NCI-H510A treated with DMSO at 0.1 percent for 48 hours (cell line): Measurements from ENCODE around the gene TBX3.
"Not testable (repeated sequence)": the region's sequence is repeated elsewhere in the genome, so short reads cannot be mapped to it uniquely, and the experiment has no call there.

ENCODE experiments used
- DNase-seq: peaks from one replicate; lab custom pipeline; 2025; lab: John Stamatoyannopoulos, UW

The TBX3 gene

GRCh38 chr12:114684098-114684869, at the start of gene TBX3:
TSS of gene TBX3 (minus strand) at chr12:114684175. CDS start at chr12:114683200, 975 bp downstream.
- DNase-seq: peak; percentile 99

DNA sequence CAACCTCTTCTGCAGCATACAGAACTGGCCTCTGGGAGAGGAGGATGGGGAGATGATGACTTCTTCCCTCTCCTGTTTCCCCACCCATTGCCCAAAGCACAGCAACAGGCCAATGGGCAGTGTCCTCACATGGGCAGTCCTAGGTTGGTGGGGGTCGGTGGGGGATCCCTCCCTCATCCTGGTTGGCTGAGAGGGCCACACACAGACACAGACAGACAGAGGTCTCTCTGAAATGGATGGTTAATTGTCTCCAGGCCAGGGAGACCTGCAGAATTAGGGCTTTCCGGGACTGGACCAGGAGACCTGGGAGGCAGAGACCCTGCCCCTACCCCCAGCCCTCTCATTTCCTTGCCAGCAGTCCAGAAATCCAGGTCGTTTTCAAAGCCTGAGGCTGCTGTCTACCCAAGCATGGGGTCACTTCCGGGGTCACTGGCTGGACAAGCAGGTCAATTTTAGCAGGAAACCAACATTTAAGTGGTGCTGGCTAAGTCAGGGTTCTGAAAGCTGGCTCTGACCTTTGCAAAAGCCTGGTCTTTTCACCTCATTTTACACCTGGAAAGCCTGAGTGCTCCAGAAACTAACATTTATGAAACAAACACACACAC, 48.6 kb upstream of the TBX3 start:
- DNase-seq: no peak

DNA sequence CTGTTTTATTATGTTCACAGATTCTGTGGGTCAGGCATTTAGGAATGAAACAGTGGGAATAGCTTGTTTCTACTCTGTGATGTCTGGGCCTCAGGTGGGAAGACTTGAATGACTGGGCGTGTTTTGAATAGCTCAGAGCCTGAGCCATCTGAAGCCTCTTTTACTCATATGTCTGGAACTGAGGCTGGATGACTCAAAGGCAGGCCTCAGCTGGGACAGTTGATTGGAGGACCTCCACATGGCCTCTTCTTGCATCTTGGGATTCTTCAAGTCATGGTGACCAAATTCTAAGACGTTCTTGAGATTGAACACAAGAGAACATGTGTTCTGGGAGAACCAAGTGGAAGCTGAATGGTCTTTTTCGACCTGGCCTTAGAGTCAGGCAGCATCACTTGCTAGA, 45.8 kb upstream of the TBX3 start:
- DNase-seq: no peak

- peak; percentile 22 for DNase-seq
Observed at GRCh38 chr12:114726092-114726710, 42.2 kb upstream of the TBX3 start.

DNA sequence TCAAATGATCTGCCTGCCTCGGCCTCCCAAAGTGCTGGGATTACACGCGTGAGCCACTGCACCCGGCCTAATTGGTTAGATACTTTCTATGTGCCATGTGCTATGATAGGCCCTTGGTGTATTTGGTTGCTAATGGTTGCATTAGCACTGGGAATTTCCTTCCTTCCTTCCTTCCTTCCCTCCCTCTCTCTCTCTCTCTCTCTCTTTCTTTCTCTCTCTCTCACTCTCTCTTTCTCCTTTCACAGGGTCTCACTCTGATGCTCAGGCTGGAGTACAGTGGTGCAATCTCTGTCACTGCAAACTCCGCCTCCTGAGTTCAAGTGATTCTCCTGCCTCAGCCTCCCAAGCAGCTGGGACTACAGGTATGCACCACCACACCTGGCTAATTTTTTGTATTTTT, 38.2 kb upstream of the TBX3 start:
- not testable (repeated sequence) for DNase-seq

GRCh38 chr12:114721266-114721665, 37.3 kb upstream of the TBX3 start:
- no peak for DNase-seq

DNA sequence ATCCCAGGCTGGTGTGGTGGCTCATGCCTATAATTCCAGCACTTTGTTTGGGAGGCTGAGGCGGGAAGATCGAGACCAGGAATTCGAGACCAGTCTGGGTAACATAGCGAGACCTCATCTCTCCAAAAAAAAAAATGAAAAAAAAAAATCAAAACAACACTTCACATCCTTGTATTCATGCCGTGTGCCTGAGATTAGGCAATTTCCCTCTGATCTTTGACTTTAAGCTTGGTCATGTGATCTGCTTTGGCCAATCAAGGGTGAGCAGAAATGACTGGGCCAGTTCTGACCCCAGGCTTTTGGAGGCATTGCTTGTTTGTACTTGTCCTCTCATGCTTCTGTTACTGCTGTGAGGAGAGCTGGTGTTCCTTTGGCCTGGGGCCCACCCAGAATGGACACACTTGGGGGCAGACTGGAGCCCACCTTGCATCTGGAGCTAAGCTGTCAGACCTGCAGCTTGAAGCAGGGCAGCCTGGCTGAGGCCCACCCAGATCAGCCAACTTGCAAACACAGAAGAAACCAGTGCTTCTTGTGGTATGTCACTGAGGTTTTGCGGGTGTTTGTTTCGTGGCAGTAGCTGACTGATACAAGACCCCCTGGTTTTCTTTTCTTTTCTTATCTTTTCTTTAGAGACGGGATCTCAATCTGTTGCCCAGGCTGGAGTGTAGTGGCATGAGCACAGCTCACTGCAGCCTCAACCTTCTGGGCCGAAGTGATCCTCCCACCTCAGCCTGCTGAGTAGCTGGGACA, 29.7 kb upstream of the TBX3 start:
- DNase-seq: no peak

DNA sequence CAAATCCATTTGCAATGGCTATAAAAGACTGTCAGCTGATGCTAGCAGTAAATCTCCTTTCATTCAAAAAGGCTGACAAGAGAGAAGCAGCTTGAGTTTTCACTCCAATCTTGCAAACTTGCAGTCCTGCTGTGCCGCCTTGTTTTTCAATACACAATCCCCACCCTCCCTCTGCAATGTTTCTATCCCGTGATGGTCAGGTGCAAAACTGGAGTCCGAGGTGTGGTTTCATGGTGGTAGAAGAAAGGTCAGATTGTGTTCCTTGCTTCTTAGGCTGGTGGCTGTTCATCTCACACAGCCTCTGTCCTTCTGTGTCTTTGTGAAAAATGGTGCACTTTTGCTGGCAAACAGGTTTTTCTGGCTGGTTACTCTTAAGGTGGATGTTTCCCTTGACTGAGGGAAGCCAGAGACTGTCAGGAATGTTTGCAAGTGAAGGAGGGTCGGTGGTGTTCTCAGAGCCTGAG, 27.7 kb upstream of the TBX3 start:
- DNase-seq: no peak

GRCh38 chr12:114710151-114710550, 26.2 kb upstream of the TBX3 start:
- DNase-seq: no peak

DNA sequence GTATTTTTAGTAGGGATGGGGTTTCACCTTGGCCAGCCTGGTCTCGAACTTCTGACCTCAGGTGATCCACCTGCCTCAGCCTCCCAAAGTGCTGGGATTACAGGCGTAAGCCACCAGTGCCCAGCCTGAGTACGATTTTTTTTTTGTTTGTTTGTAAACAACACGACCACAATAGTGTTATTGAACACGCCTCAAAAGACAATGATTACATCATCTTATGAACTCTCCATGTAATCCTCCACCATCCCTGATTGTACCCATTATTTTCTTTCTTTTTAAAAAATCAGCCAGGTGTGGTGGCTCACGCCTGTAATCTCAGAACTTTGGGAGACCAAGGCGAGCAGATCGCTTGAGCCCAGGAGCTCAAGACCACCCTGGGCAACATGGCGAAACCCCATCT, 25.1 kb upstream of the TBX3 start:
- DNase-seq: no peak

- not testable (repeated sequence) for DNase-seq
Observed at GRCh38 chr12:114708598-114708997, 24.6 kb upstream of the TBX3 start.

DNA sequence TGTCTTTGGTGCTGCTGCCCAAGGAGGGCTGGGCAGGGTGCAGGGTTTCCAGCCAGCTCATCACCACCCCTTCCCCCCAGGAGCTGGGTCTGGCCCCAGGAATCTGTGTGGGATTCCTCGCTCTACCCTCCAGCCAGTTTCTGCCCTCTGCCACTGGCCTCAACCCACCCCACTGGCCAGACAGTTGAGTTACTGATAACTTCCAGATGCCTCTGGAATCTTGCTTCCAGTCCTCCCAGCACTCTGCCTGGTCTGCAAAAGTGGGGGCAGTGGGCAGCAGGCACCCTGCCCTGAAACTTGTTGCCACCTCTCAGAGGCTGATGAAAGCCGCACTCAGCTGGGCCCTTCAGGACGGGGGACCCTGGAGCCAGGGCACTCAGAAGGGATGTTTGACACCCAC, 20.1 kb upstream of the TBX3 start:
- DNase-seq: no peak

GRCh38 chr12:114703060-114703493, 19.1 kb upstream of the TBX3 start:
- peak; percentile 52 for DNase-seq

- no peak for DNase-seq
Observed at GRCh38 chr12:114702462-114702861, 18.5 kb upstream of the TBX3 start.

DNA sequence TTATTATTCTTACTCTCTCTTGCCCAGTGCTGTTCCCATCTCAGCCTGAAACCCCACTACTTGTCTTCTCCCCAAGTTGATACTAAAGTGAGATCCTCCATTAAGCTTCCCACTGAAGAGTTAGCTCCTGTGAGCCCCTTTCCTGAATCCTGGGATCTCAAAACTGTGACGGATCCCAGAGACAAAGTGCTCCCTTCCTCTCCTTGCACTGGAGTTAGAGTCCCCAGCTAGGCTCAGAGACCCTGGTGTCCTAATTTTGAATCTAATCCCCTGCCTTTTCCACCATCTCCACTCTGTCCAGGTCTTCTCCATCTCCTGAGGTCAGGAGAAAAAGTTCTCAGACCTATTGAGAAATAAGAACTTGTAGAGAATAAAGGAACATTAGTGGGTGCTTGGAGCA, 17.6 kb upstream of the TBX3 start:
- no peak for DNase-seq

- DNase-seq: no peak
Observed at GRCh38 chr12:114701104-114701414, 17.1 kb upstream of the TBX3 start.

- no peak for DNase-seq
Observed at GRCh38 chr12:114700392-114701103, 16.6 kb upstream of the TBX3 start.

GRCh38 chr12:114698566-114699163, 14.7 kb upstream of the TBX3 start:
- no peak for DNase-seq

DNA sequence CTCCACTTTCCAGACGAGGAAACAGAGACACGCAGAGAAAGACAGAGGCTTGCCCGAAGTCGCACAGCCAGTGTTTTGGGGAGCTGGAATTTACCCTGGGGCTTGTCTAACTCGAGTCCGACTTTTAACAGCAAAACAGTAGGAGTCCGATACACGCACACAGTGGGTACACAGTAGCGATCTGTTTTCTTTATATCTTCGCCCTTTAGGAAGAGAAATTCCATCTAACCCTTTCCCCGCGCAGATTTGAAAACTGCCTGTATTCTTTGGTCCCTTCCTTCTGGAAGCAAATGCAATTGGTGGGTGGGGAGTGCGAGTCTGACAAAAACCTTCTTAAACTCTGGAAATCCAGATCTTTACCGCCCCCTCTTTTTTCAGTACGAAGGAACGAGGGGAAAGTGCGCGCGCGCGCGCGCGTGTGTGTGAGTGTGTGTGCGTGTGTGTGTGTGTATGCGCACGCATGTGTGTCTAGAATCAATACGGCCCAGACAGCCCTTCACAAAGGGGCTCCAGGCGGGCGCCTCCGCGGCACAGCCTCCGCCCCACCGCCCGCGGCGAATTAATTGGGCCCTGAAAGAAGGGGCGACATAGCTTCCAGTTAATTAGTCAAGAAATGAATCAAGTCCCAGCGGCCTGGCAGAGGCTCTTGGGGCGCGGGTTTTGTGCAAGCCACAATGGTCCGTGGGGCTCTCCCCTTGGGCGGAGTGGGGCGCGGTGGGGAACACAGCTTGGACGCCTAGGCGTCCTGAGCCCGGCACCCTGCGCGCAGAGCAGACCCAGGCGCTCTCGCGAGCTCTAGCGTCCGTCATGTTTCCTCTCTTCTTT, 14.0 kb upstream of the TBX3 start:
- DNase-seq: no peak

DNA sequence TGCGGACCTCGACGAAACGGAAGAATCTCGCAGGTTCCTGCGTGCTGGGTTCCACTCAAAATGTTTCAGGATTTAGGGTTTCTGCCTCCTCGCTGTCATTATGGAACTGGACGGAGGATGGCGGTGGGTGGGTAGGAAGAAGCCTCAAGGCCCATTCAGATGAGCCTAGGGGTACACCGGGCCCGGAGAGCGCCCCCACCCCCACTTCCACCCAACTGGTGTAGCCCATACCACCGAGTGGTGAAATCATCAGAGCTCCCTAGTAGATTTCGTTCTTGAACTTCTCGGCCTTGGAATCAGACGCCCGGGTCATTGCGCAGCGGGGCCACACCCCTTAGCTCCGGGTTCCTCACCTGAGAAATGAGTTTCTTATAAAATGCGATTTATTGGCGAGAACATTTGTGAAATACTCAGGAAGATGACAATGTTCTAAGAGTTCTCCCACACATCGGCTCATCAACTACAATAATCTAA, 13.3 kb upstream of the TBX3 start:
- DNase-seq: no peak
